Measurements from ENCODE around the gene EEIG2. TPM values are rescaled to one million over a fixed set of nuclear protein-coding genes. Genes with fewer than 3 reads are reported as not detected.

The EEIG2 gene
- polyA plus RNA-seq, 1 of the 3 experiments (the other 2 are of a cell fraction) = 2.9 TPM

DNA sequence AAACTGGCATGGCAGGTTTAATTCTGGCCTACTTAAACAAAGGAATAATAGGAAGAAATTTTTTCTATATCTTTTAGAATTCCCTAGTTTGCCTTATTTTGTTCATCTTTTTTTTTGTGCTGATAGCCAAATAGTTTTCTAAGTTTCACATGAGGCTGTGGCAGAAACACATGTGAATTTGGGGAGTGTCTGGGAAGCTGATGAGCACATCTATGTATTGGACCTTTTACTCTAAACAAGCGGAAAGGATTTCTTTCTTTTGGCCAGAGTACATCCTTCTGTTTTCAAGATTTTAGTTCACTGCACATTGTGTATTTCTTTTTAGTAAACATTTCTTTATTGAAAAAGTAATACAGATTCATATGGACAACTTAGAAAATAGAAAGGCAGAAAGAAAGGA is 5.6 kb downstream of the EEIG2 start:
- Histone ChIP-seq H4K20me1 (ENCODE audit: insufficient read depth) (no peaks in the 10 kb centered on the region), H3F3A (replicated peaks; ENCODE audit: insufficient read depth) (no peaks in the 10 kb centered on the region), H3K27ac (ENCODE audit: low read depth in 2 of 2, low read length in 1 of 2) (no peak overlapping the region), H3K9ac (no peak overlapping the region), H3K79me2 (ENCODE audit: insufficient read depth) (peaks cover 53% of the 10 kb centered on the region), H3K9me3 (no peaks in the 10 kb centered on the region), H3K36me3 (replicated peaks in 1 of 2; ENCODE audit: control insufficient read depth in 1 of 2, insufficient read depth in 2 of 2, low read length in 1 of 2) (no peaks in the 10 kb centered on the region), H3K9me2 (no peaks in the 10 kb centered on the region), H3K27me3 (ENCODE audit: insufficient read depth) (no peaks in the 10 kb centered on the region), H2AFZ (ENCODE audit: low read depth) (no peak overlapping the region), H3K4me1 (ENCODE audit: control insufficient read depth in 1 of 2, insufficient read depth in 2 of 2, low read depth in 1 of 2, low read length in 1 of 2) (peaks cover 9 to 12% of the 10 kb centered on the region in 2 experiments; a peak in 3 of 4 replicates), H3K4me2 (no peak overlapping the region), H3K4me3 (ENCODE audit: low read depth in 2 of 2, low read length in 1 of 2) (no peak overlapping the region)
- WGBS (ENCODE audit: low lambda C conversion rate) = 90% methylated on average over 1 of the region's 1 CpG
- no peak for DNase-seq
- ChIA-PET POLR2A (no interaction called here), CTCF (no interaction called here)
- TF ChIP-seq SIN3A (IDR thresholded peaks at IDR 0.05; ENCODE audit: borderline replicate concordance, low read depth, low read length) (no peak), RXRA (IDR thresholded peaks at IDR 0.05; ENCODE audit: borderline replicate concordance, low read depth) (no peak), RFX5 (IDR thresholded peaks at IDR 0.05; ENCODE audit: low read length) (no peak), SMC3 (IDR thresholded peaks at IDR 0.05; ENCODE audit: low read depth, low read length) (no peak), FOXJ3 (CRISPR knock-in tag; IDR thresholded peaks at IDR 0.05) (no peak), EZH2phosphoT487 (IDR thresholded peaks at IDR 0.05; ENCODE audit: borderline replicate concordance, low read depth) (no peak), NFIC (IDR thresholded peaks at IDR 0.05; ENCODE audit: borderline replicate concordance) (no peak), TCF12 (IDR thresholded peaks at IDR 0.05) (no peak), TEAD4 (IDR thresholded peaks at IDR 0.05; ENCODE audit: borderline replicate concordance, insufficient read depth) (no peak), MEF2A (IDR thresholded peaks at IDR 0.05; ENCODE audit: borderline replicate concordance, low read depth) (no peak), ELF1 (IDR thresholded peaks at IDR 0.05) (no peak), TAF1 (IDR thresholded peaks at IDR 0.05; ENCODE audit: borderline replicate concordance, low read depth, low read length) (no peak), GATA2 (CRISPR knock-in tag; IDR thresholded peaks at IDR 0.05) (no peak), FOSL2 (IDR thresholded peaks at IDR 0.05; ENCODE audit: borderline replicate concordance, low read depth) (no peak)
- TF ChIP-seq, protein P1, sequence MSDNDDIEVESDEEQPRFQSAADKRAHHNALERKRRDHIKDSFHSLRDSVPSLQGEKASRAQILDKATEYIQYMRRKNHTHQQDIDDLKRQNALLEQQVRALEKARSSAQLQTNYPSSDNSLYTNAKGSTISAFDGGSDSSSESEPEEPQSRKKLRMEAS (IDR thresholded peaks at IDR 0.05; ENCODE audit: low read depth) = no peak
- TF ChIP-seq, protein P2, sequence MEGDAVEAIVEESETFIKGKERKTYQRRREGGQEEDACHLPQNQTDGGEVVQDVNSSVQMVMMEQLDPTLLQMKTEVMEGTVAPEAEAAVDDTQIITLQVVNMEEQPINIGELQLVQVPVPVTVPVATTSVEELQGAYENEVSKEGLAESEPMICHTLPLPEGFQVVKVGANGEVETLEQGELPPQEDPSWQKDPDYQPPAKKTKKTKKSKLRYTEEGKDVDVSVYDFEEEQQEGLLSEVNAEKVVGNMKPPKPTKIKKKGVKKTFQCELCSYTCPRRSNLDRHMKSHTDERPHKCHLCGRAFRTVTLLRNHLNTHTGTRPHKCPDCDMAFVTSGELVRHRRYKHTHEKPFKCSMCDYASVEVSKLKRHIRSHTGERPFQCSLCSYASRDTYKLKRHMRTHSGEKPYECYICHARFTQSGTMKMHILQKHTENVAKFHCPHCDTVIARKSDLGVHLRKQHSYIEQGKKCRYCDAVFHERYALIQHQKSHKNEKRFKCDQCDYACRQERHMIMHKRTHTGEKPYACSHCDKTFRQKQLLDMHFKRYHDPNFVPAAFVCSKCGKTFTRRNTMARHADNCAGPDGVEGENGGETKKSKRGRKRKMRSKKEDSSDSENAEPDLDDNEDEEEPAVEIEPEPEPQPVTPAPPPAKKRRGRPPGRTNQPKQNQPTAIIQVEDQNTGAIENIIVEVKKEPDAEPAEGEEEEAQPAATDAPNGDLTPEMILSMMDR (IDR thresholded peaks at IDR 0.05) = no peak

- H3K4me3 ChIP-seq (ENCODE audit: low read depth in 2 of 2, low read length in 1 of 2) = no peak overlapping the region
- POLR2A ChIA-PET = no interaction called here
- peaks cover 4 to 5% of the 10 kb centered on the region in 2 experiments; a peak in 3 of 4 replicates for H3K4me1 ChIP-seq (ENCODE audit: control insufficient read depth in 1 of 2, insufficient read depth in 2 of 2, low read depth in 1 of 2, low read length in 1 of 2)
- no peak for DNase-seq
- H3F3A ChIP-seq (replicated peaks; ENCODE audit: insufficient read depth) = no peaks in the 10 kb centered on the region
- CTCF ChIA-PET = interaction anchor here (1.8 to 3.2 kb wide), 2 partner anchors 9 to 56 kb away, joined by 6 to 18 read pairs; partner anchors contain the start of gene EEIG2
- no peak overlapping the region for H2AFZ ChIP-seq (ENCODE audit: low read depth)
- no peaks in the 10 kb centered on the region for H3K36me3 ChIP-seq (replicated peaks in 1 of 2; ENCODE audit: control insufficient read depth in 1 of 2, insufficient read depth in 2 of 2, low read length in 1 of 2)
- H3K9me3 ChIP-seq = no peaks in the 10 kb centered on the region
- no peaks in the 10 kb centered on the region for H3K9me2 ChIP-seq
- 91% methylated on average over 2 of the region's 2 CpGs for WGBS (ENCODE audit: low lambda C conversion rate)
- no peak overlapping the region for H3K27ac ChIP-seq (ENCODE audit: low read depth in 2 of 2, low read length in 1 of 2)
- H3K27me3 ChIP-seq (ENCODE audit: insufficient read depth) = no peaks in the 10 kb centered on the region
- TF ChIP-seq, protein P2 (IDR thresholded peaks at IDR 0.05) = no peak
- no peak overlapping the region for H3K9ac ChIP-seq
- H3K4me2 ChIP-seq = no peak overlapping the region
- no peaks in the 10 kb centered on the region for H4K20me1 ChIP-seq (ENCODE audit: insufficient read depth)
- peaks cover 43% of the 10 kb centered on the region; the same call in 1 of the 2 replicates for H3K79me2 ChIP-seq (ENCODE audit: insufficient read depth)
Measured at GRCh38 chr1:108568589-108568988, 8.7 kb downstream of the EEIG2 start.

Measured in SK-N-SH (cell line).